Ovary (tissue), 3 donors: ENCODE data around the gene ADAMTS10.
A peak's percentile ranks its signal among the peaks of the same experiment; 100 is the strongest.

Experiments used
- EP300 ChIP-seq: sonication (generic); formaldehyde crosslinking; IDR thresholded peaks from one replicate; pipeline ENCODE4 v1.6.1; 2017; ENCODE audit warnings: antibody characterized with exemption
- POLR2A ChIP-seq: fragments of 450-650 bp; IDR thresholded peaks from one replicate; pipeline ENCODE4 v1.6.1; 2017; ENCODE audit warnings: antibody characterized with exemption, mild to moderate bottlenecking, moderate library complexity
- TF ChIP-seq, protein P1 (sequence below), 3 donors: fragments of 450-650 bp in 2 of 3; fragments of 200-600 bp in 1 of 3; IDR thresholded peaks; one replicate each; pipeline versions ENCODE4 v1.5.1 to v1.8.0; 2016 to 2022; ENCODE audit warnings: antibody characterized with exemption in 3 of 3, mild to moderate bottlenecking in 1 of 3
- donor health status: DM: no; HTN: no; CAD: no.

DNA sequence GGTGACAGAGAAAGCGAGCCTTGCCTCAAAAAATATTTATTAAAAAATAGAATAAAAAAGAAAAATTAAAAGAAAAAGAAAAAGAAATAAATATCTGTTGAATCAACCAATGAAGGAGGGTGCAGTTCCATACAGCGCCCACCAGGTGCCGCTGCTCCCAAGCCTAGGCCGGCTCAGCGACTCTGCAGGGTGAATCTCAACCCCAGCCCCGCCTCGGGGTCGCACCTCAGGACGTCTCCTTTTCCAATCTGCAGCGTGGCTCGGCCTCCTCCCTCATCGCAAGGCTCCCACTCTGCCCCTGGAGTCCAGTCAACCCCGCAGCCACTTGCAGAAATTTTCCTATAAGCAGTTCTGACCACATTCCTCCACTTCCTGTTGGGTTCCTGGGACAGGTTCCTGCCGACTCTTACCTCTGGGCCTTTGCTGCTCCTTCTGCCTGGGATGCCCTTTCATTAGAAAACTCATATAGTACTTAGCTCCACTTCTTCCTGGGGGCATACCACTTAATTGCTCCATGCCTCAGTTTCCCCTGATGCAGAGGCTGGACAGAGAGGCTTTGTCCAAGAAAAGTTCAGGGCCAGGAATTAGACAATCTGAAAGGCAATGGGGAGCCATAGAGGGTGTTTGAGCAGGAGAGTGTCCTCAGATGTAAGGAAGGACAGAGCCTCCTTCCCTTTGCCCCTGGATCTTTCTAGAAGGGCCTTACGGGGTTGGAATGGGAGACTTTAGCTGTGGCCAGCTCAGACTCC is 44.2 kb upstream of the ADAMTS10 start:
- TF ChIP-seq, protein P1, sequence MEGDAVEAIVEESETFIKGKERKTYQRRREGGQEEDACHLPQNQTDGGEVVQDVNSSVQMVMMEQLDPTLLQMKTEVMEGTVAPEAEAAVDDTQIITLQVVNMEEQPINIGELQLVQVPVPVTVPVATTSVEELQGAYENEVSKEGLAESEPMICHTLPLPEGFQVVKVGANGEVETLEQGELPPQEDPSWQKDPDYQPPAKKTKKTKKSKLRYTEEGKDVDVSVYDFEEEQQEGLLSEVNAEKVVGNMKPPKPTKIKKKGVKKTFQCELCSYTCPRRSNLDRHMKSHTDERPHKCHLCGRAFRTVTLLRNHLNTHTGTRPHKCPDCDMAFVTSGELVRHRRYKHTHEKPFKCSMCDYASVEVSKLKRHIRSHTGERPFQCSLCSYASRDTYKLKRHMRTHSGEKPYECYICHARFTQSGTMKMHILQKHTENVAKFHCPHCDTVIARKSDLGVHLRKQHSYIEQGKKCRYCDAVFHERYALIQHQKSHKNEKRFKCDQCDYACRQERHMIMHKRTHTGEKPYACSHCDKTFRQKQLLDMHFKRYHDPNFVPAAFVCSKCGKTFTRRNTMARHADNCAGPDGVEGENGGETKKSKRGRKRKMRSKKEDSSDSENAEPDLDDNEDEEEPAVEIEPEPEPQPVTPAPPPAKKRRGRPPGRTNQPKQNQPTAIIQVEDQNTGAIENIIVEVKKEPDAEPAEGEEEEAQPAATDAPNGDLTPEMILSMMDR (IDR thresholded peaks at IDR 0.05) = peak; percentile 48 to 90 (median 70)
- TF ChIP-seq POLR2A = no peak
- TF ChIP-seq EP300 = no peak
